Measurements from ENCODE around the gene ADAR. TPM values are rescaled to one million over a fixed set of nuclear protein-coding genes. Genes with fewer than 3 reads are reported as not detected.

The ADAR gene
- total and polyA plus RNA-seq, 7 donors, result 21.0 to 103 (median 67.8) TPM

GRCh38 chr1:154567386-154568156 is 40.4 kb downstream of the ADAR start, which contains the start of gene CHRNB2:
Gene CHRNB2, plus strand, starts transcription at chr1:154567778. Its CDS starts 267 bp downstream, at chr1:154568045.
- intact Hi-C loops (cut with DNase I), result no loop called here
- Histone ChIP-seq H3K36me3 (no peaks in the 10 kb centered on the region), H3K27ac (no peak within 1 kb of the TSS), H3K4me3 (peak within 1 kb of the TSS in 1 of 4 donors; percentile 17), H3K27me3 (peaks cover 0 to 18% (median 9%) of the 10 kb centered on the region in 3 donors), H3K4me1 (peaks cover 0 to 10% (median 8%) of the 10 kb centered on the region in 4 donors), H3K9me3 (no peaks in the 10 kb centered on the region)
- peak; percentile 70 for DNase-seq
- no peak for TF ChIP-seq POLR2AphosphoS5 (IDR thresholded peaks at IDR 0.05)
- TF ChIP-seq POLR2A (IDR thresholded peaks at IDR 0.05), result no peak
- no peak for TF ChIP-seq EP300 (IDR thresholded peaks at IDR 0.05)
- no peak for TF ChIP-seq CTCF (IDR thresholded peaks at IDR 0.05)
- WGBS, 2 donors, result 3 to 4% methylated on average over 53 of the region's 53 CpGs

- 82 to 84% methylated on average over 6 of the region's 6 CpGs for WGBS, 2 donors
- H3K27ac ChIP-seq, result no peak overlapping the region
- no peak for DNase-seq
- H3K4me3 ChIP-seq, result no peak overlapping the region
- peaks cover 0 to 18% (median 9%) of the 10 kb centered on the region in 3 donors for H3K27me3 ChIP-seq
- TF ChIP-seq POLR2A (IDR thresholded peaks at IDR 0.05) (no peak), POLR2AphosphoS5 (IDR thresholded peaks at IDR 0.05) (no peak), EP300 (IDR thresholded peaks at IDR 0.05) (no peak), CTCF (IDR thresholded peaks at IDR 0.05) (no peak)
- intact Hi-C loops (cut with DNase I), result no loop called here
- H3K4me1 ChIP-seq, result peaks cover 0 to 10% (median 8%) of the 10 kb centered on the region in 4 donors
- H3K9me3 ChIP-seq, result no peaks in the 10 kb centered on the region
- H3K36me3 ChIP-seq, result no peaks in the 10 kb centered on the region
These were observed 42.1 kb downstream of the ADAR start for GRCh38 chr1:154565876-154566275.

GRCh38 chr1:154559466-154560044 is 48.4 kb downstream of the ADAR start:
- no peak for TF ChIP-seq EP300 (IDR thresholded peaks at IDR 0.05)
- TF ChIP-seq POLR2AphosphoS5 (IDR thresholded peaks at IDR 0.05), result peak in 2 of 4 donors; percentile 29 to 47
- no peak for TF ChIP-seq POLR2A (IDR thresholded peaks at IDR 0.05)
- TF ChIP-seq CTCF (IDR thresholded peaks at IDR 0.05), result peak; percentile 85 to 98 (median 95)
- peak; percentile 96 for DNase-seq

GRCh38 chr1:154558720-154559465 is 49.1 kb downstream of the ADAR start:
- DNase-seq, result peak; percentile 100
- Histone ChIP-seq H3K4me3 (peak overlapping the region; percentile 52 to 95 (median 86)), H3K36me3 (peaks cover 0 to 22% (median 20%) of the 10 kb centered on the region in 4 donors), H3K27ac (peak overlapping the region; percentile 94 to 96 (median 94)), H3K4me1 (peaks cover 0 to 39% (median 34%) of the 10 kb centered on the region in 4 donors), H3K27me3 (no peaks in the 10 kb centered on the region), H3K9me3 (no peaks in the 10 kb centered on the region)
- 0 to 1% methylated on average over 57 of the region's 57 CpGs for WGBS, 2 donors
- intact Hi-C loops (cut with DNase I), result loop anchor here (2.0 to 10.0 kb wide), 9 partner anchors 50 to 496 kb away; partner anchors contain the start of genes ADAM15, ADAR, ATP8B2 and IL6R
- peak; percentile 75 to 94 (median 78) for TF ChIP-seq POLR2AphosphoS5 (IDR thresholded peaks at IDR 0.05)
- TF ChIP-seq EP300 (IDR thresholded peaks at IDR 0.05), result peak in 3 of 4 donors; percentile 41 to 97 (median 61)
- no peak for TF ChIP-seq CTCF (IDR thresholded peaks at IDR 0.05)
- TF ChIP-seq POLR2A (IDR thresholded peaks at IDR 0.05), result peak in 1 of 2 donors; percentile 22

More at GRCh38 chr1:154559466-154560044, 48.4 kb downstream of the ADAR start:
- H3K9me3 ChIP-seq, result no peaks in the 10 kb centered on the region
- intact Hi-C loops (cut with DNase I), result loop anchor here (2.0 to 10.0 kb wide), 9 partner anchors 49 to 495 kb away; partner anchors contain the start of genes ADAM15, ADAR, ATP8B2 and IL6R
- peak overlapping the region; percentile 94 to 96 (median 94) for H3K27ac ChIP-seq
- 9 to 11% methylated on average over 13 of the region's 13 CpGs for WGBS, 2 donors
- H3K36me3 ChIP-seq, result peaks cover 0 to 15% (median 13%) of the 10 kb centered on the region in 4 donors
- H3K4me3 ChIP-seq, result peak overlapping the region; percentile 52 to 95 (median 86)
- H3K27me3 ChIP-seq, result no peaks in the 10 kb centered on the region
- H3K4me1 ChIP-seq, result peaks cover 0 to 34% (median 32%) of the 10 kb centered on the region in 4 donors
